GM12873 (cell line): ENCODE measurements around the gene LMX1A.

Experiments
- CTCF ChIP-seq: IDR thresholded peaks from 2 replicates; pipeline ENCODE4 v1.5.1; 2012; ENCODE audit warnings: low read depth, mild to moderate bottlenecking, moderate library complexity, low read length, control low read depth; ENCODE audit not compliant: insufficient read depth; ENCODE audit errors: missing control alignments

LMX1A gene

GRCh38 chr1:165376041-165376810, 19.7 kb upstream of the LMX1A start:
- TF ChIP-seq CTCF: no peak

DNA sequence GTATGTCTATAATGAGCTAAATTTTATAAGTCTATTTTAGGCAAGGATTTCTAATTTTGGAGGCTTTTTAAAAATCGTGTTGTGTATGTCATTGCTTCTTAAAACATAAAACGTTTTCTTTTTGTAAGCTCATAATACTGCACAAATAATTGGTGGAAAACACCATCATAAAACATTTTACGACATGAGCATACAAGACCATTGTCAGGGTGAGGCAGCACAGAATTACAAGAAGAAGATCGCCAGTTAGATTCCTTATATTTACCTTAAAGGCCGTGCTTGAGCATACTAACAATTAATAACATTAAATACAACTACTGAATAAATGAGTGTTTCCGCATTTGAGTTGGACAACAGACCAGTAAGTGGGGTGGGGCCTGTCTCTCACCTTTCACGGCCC, 19.1 kb upstream of the LMX1A start:
- TF ChIP-seq CTCF: no peak

- TF ChIP-seq CTCF: no peak
These were observed 15.2 kb upstream of the LMX1A start for GRCh38 chr1:165371588-165372225.

GRCh38 chr1:165369255-165369848, 12.8 kb upstream of the LMX1A start:
- peak; percentile 98 for TF ChIP-seq CTCF

GRCh38 chr1:165367375-165367993, 11.0 kb upstream of the LMX1A start:
- peak; percentile 99 for TF ChIP-seq CTCF

DNA sequence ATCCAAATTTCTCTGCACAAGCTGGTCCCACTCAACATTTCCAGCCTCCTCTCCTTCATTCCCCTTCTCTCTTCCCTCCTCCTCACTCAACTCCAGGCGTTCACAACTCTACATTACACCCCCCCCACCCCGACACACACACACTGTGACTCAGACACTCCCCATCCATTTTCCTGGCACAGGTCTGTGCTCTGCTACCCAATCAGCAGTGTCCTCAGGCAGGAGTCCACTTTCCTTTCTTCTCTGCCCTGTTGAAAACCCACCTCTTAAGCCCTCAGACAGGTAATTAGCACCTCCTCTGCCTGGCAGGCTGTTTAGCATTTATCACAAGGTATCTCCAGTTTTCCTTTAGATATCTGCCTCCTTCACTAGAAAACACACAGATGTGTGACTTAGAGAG, 8.8 kb upstream of the LMX1A start:
- no peak for TF ChIP-seq CTCF

GRCh38 chr1:165364568-165365133, 8.1 kb upstream of the LMX1A start:
- no peak for TF ChIP-seq CTCF
